HepG2 (cell line): Measurements from ENCODE around the gene TTC31. TPM values are rescaled to one million over a fixed set of nuclear protein-coding genes. Genes with fewer than 3 reads are reported as not detected.

Source experiments
- HNRNPH1 ChIP-seq: fragments of 200-400 bp; formaldehyde crosslinking; optimal IDR thresholded peaks from 2 replicates; pipeline ENCODE3; 2017; ENCODE audit warnings: mild to moderate bottlenecking, low read depth, low read length
- IRF2 ChIP-seq: IDR thresholded peaks from 2 replicates; pipeline ENCODE4 v1.6.1; 2018; ENCODE audit warnings: missing genetic modification reagents, missing compliant biosample characterization
- KLF13 ChIP-seq: sonication (generic); formaldehyde crosslinking; IDR thresholded peaks from 2 replicates; pipeline ENCODE4 v1.4.0; 2020; ENCODE audit warnings: mild to moderate bottlenecking, missing genetic modification reagents
- LCORL ChIP-seq, 2 experiments: fragments of 450-650 bp in 1 of 2; sonication (generic) in 1 of 2; formaldehyde crosslinking in 1 of 2; IDR thresholded peaks; 2 replicates each; pipeline versions ENCODE4 v1.5.0 to v1.6.1; 2017 to 2020; ENCODE audit warnings: antibody characterized with exemption in 1 of 2, missing genetic modification reagents in 1 of 2
- MED8 ChIP-seq: sonication (generic); formaldehyde crosslinking; IDR thresholded peaks from 2 replicates; pipeline ENCODE4 v1.8.1; 2023; ENCODE audit warnings: mild to moderate bottlenecking, missing genetic modification reagents; ENCODE audit not compliant: insufficient replicate concordance
- NCOA5 ChIP-seq: sonication (generic); formaldehyde crosslinking; IDR thresholded peaks from 2 replicates; pipeline ENCODE4 v1.4.0; 2020; ENCODE audit warnings: missing genetic modification reagents
- PAX8 ChIP-seq: sonication (generic); formaldehyde crosslinking; IDR thresholded peaks from 2 replicates; pipeline ENCODE4 v1.8.0; 2022; ENCODE audit warnings: mild to moderate bottlenecking, missing genetic modification reagents, borderline replicate concordance
- POLR2AphosphoS2 ChIP-seq: IDR thresholded peaks from 2 replicates; pipeline ENCODE4 v1.6.1; 2011; ENCODE audit warnings: low read depth, low read length, improper control_type of control experiment
- ZMAT3 ChIP-seq: sonication (generic); formaldehyde crosslinking; conservative IDR thresholded peaks from 2 replicates; pipeline ENCODE4 v1.7.0; 2021; ENCODE audit warnings: missing genetic modification reagents
- ZNF256 ChIP-seq: sonication (generic); formaldehyde crosslinking; conservative IDR thresholded peaks from 2 replicates; pipeline ENCODE4 v1.4.0; 2020; ENCODE audit warnings: missing genetic modification reagents
- ZNF282 ChIP-seq: fragments of 450-650 bp; IDR thresholded peaks from 2 replicates; pipeline ENCODE4 v1.6.1; 2018; ENCODE audit not compliant: partially characterized antibody
- ZNF510 ChIP-seq: sonication (generic); formaldehyde crosslinking; IDR thresholded peaks from 2 replicates; pipeline ENCODE4 v1.4.0; 2020; ENCODE audit warnings: low read depth, mild to moderate bottlenecking, missing genetic modification reagents
- ZNF547 ChIP-seq: sonication (generic); formaldehyde crosslinking; IDR thresholded peaks from 2 replicates; pipeline ENCODE4 v1.5.1; 2020; ENCODE audit warnings: mild to moderate bottlenecking, missing genetic modification reagents
- ZNF598 ChIP-seq: sonication (generic); formaldehyde crosslinking; IDR thresholded peaks from 2 replicates; pipeline ENCODE4 v1.5.1; 2020; ENCODE audit warnings: mild to moderate bottlenecking, missing genetic modification reagents, borderline replicate concordance
- ZNF709 ChIP-seq: sonication (generic); formaldehyde crosslinking; IDR thresholded peaks from 2 replicates; pipeline ENCODE4 v1.5.0; 2020; ENCODE audit warnings: mild to moderate bottlenecking, missing genetic modification reagents
- ZNF724P ChIP-seq: sonication (generic); formaldehyde crosslinking; IDR thresholded peaks from 2 replicates; pipeline ENCODE4 v1.8.0; 2022; ENCODE audit warnings: missing genetic modification reagents, borderline replicate concordance
- ZSCAN9 ChIP-seq: IDR thresholded peaks from 2 replicates; pipeline ENCODE4 v1.6.1; 2016; ENCODE audit warnings: borderline replicate concordance
- ZZZ3 ChIP-seq: sonication (generic); formaldehyde crosslinking; IDR thresholded peaks from 2 replicates; pipeline ENCODE4 v1.4.0; 2020; ENCODE audit warnings: missing genetic modification reagents, mild to moderate bottlenecking, borderline replicate concordance
- polyA plus RNA-seq, 8 experiments: library from polyadenylated mRNA; depleted of rRNA in 3 of 8; stranded (reverse) in 7 of 8; unstranded in 1 of 8; fragments of >200 nt; fragmentation: Illumina TruSeq in 4 of 8; extraction: Trizol in 4 of 8; gene quantifications; 2 replicates each; pipeline versions ENCODE4 v1.2.1 to v1.2.3, GENCODE V29; 2011 to 2016; ENCODE audit warnings: low read depth in 4 of 8, missing spikeins in 1 of 8, mixed read lengths in 1 of 8; ENCODE audit not compliant: insufficient read depth in 1 of 8
- total RNA-seq, 5 experiments: library from RNA; depleted of rRNA; stranded (reverse); fragments of >200 nt; fragmentation: Illumina TruSeq; extraction: Trizol; gene quantifications; 2 replicates each; pipeline ENCODE4 v1.2.3, GENCODE V29; 2016; ENCODE audit warnings: low read depth in 1 of 5
- TF ChIP-seq, protein P1 (sequence below), 2 experiments: sonication (generic) in 1 of 2; formaldehyde crosslinking in 1 of 2; IDR thresholded peaks; 2 replicates each; pipeline versions ENCODE4 v1.4.0 to v1.6.1; 2016 to 2020; ENCODE audit warnings: borderline replicate concordance in 1 of 2, low read depth in 1 of 2, mild to moderate bottlenecking in 1 of 2, missing genetic modification reagents in 1 of 2
- TF ChIP-seq, protein P2 (sequence below): sonication (generic); formaldehyde crosslinking; IDR thresholded peaks from 2 replicates; pipeline ENCODE4 v1.9.0; 2022; ENCODE audit warnings: low read depth, missing genetic modification reagents
- TF ChIP-seq, protein P3 (sequence below): sonication (generic); formaldehyde crosslinking; IDR thresholded peaks from 2 replicates; pipeline ENCODE4 v1.8.1; 2023; ENCODE audit warnings: missing genetic modification reagents, mild to moderate bottlenecking, borderline replicate concordance
- TF ChIP-seq, protein P4 (sequence below): IDR thresholded peaks from 2 replicates; pipeline ENCODE4 v1.6.1; 2016; ENCODE audit warnings: control low read depth

The TTC31 gene
- total and polyA plus RNA-seq, 2 of the 13 experiments (the other 11 are each of a cell fraction or from before 2014, with no cell fraction given): 28.3 to 39.5 TPM

DNA sequence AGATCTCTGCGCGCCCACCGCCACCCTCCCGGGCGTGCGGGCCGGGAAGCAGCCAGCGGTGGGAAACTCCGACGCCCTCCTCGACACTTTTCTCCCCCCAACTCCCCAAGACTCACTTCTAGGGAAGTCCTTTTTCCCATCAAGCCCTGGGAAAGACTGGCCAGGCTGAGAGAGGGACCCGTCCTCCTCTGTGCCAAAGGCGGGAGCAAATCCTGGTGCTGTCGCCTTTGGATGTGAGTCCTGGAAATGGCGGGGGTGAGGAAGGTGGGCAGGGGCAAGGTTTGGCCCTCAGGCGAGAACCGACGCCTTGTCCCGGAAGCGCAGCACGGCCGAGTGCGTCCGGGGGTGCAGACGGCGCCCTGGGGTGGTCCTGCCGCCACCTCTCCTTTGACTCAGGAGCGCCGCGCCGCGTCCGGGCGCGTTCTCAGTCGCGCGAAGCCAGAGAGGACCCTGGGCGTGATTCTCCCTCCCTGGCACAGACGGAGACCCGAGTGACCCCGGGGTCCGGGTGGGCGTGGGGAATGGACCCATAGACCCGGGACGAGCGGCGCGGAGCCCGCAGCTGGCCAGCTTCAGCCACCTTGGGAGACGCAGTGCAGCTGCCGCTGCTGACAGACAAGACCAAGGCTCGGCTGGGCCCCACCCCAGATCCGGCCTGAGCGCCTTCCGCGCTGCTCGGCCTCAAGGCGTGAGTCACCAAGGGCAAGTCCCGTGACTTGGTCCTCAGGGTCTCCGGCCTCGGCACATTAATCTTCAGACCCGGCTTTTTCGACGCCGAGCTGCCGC lies 20.0 kb downstream of the TTC31 start (continued):
- TF ChIP-seq, protein P1, sequence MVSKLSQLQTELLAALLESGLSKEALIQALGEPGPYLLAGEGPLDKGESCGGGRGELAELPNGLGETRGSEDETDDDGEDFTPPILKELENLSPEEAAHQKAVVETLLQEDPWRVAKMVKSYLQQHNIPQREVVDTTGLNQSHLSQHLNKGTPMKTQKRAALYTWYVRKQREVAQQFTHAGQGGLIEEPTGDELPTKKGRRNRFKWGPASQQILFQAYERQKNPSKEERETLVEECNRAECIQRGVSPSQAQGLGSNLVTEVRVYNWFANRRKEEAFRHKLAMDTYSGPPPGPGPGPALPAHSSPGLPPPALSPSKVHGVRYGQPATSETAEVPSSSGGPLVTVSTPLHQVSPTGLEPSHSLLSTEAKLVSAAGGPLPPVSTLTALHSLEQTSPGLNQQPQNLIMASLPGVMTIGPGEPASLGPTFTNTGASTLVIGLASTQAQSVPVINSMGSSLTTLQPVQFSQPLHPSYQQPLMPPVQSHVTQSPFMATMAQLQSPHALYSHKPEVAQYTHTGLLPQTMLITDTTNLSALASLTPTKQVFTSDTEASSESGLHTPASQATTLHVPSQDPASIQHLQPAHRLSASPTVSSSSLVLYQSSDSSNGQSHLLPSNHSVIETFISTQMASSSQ (IDR thresholded peaks at IDR 0.05; ENCODE audit: low read depth): no peak
- TF ChIP-seq, protein P1 (CRISPR knock-in tag; IDR thresholded peaks at IDR 0.05; ENCODE audit: borderline replicate concordance): peak; percentile 42; the same call in 1 of the 2 replicates
- TF ChIP-seq ZNF510 (CRISPR knock-in tag) (no peak), ZNF709 (CRISPR knock-in tag) (peak; percentile 92), KLF13 (CRISPR knock-in tag) (no peak), ZNF547 (CRISPR knock-in tag) (peak; percentile 72), ZSCAN9 (no peak), IRF2 (CRISPR knock-in tag) (peak; percentile 15; the same call in 1 of the 2 replicates), LCORL (IDR thresholded peaks at IDR 0.05) (no peak), LCORL (CRISPR knock-in tag; IDR thresholded peaks at IDR 0.05) (peak; percentile 72; the same call in 1 of the 2 replicates), POLR2AphosphoS2 (no peak), NCOA5 (CRISPR knock-in tag) (peak; percentile 70; the same call in 1 of the 2 replicates), PAX8 (CRISPR knock-in tag) (0 out of 2 replicates have a peak, but pooled peaks have one; percentile 55), ZNF724P (CRISPR knock-in tag) (no peak; the same call in 1 of the 2 replicates), MED8 (CRISPR knock-in tag) (peak; percentile 49), ZNF598 (CRISPR knock-in tag) (0 out of 2 replicates have a peak, but pooled peaks have one; percentile 22), ZNF256 (no peak), HNRNPH1 (no peak), ZNF282 (no peak), ZZZ3 (CRISPR knock-in tag) (0 out of 2 replicates have a peak, but pooled peaks have one; percentile 22), ZMAT3 (no peak)
- TF ChIP-seq, protein P2, sequence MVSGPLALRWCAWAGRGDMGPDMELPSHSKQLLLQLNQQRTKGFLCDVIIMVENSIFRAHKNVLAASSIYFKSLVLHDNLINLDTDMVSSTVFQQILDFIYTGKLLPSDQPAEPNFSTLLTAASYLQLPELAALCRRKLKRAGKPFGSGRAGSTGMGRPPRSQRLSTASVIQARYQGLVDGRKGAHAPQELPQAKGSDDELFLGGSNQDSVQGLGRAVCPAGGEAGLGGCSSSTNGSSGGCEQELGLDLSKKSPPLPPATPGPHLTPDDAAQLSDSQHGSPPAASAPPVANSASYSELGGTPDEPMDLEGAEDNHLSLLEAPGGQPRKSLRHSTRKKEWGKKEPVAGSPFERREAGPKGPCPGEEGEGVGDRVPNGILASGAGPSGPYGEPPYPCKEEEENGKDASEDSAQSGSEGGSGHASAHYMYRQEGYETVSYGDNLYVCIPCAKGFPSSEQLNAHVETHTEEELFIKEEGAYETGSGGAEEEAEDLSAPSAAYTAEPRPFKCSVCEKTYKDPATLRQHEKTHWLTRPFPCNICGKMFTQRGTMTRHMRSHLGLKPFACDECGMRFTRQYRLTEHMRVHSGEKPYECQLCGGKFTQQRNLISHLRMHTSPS (CRISPR knock-in tag): peak; percentile 65; the same call in 1 of the 2 replicates
- TF ChIP-seq, protein P3, sequence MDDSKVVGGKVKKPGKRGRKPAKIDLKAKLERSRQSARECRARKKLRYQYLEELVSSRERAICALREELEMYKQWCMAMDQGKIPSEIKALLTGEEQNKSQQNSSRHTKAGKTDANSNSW (CRISPR knock-in tag): no peak; the same call in 1 of the 2 replicates
- TF ChIP-seq, protein P4, sequence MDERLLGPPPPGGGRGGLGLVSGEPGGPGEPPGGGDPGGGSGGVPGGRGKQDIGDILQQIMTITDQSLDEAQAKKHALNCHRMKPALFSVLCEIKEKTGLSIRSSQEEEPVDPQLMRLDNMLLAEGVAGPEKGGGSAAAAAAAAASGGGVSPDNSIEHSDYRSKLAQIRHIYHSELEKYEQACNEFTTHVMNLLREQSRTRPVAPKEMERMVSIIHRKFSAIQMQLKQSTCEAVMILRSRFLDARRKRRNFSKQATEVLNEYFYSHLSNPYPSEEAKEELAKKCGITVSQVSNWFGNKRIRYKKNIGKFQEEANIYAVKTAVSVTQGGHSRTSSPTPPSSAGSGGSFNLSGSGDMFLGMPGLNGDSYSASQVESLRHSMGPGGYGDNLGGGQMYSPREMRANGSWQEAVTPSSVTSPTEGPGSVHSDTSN (CRISPR knock-in tag): no peak
